Measurements from ENCODE around the gene C10orf90.

The C10orf90 gene

GRCh38 chr10:126696684-126697083, 26.2 kb upstream of the C10orf90 start:
- TF ChIP-seq EZH2phosphoT487 (conservative IDR thresholded peaks at IDR 0.05; ENCODE audit: low read length): no peak
- TF ChIP-seq, protein P1, sequence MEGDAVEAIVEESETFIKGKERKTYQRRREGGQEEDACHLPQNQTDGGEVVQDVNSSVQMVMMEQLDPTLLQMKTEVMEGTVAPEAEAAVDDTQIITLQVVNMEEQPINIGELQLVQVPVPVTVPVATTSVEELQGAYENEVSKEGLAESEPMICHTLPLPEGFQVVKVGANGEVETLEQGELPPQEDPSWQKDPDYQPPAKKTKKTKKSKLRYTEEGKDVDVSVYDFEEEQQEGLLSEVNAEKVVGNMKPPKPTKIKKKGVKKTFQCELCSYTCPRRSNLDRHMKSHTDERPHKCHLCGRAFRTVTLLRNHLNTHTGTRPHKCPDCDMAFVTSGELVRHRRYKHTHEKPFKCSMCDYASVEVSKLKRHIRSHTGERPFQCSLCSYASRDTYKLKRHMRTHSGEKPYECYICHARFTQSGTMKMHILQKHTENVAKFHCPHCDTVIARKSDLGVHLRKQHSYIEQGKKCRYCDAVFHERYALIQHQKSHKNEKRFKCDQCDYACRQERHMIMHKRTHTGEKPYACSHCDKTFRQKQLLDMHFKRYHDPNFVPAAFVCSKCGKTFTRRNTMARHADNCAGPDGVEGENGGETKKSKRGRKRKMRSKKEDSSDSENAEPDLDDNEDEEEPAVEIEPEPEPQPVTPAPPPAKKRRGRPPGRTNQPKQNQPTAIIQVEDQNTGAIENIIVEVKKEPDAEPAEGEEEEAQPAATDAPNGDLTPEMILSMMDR (IDR thresholded peaks at IDR 0.05; ENCODE audit: insufficient read depth, low read length, poor library complexity, severe bottlenecking): no peak
- Histone ChIP-seq H3K9me2 (replicated peaks; ENCODE audit: insufficient read depth, low read length) (no peaks in the 10 kb centered on the region), H3K9me3 (ENCODE audit: insufficient read depth, low read length) (no peaks in the 10 kb centered on the region), H4K20me1 (ENCODE audit: low read depth, low read length) (no peaks in the 10 kb centered on the region), H3K27me3 (ENCODE audit: low read length) (no peaks in the 10 kb centered on the region), H3K27ac (ENCODE audit: low read depth, low read length) (no peak overlapping the region), H3K36me3 (ENCODE audit: low read length) (no peaks in the 10 kb centered on the region), H3K4me2 (ENCODE audit: low read depth, low read length, poor library complexity, severe bottlenecking) (no peak overlapping the region), H3F3A (ENCODE audit: insufficient read depth) (no peaks in the 10 kb centered on the region), H2AFZ (ENCODE audit: low read depth, low read length, severe bottlenecking) (no peak overlapping the region), H3K9ac (ENCODE audit: low read length) (no peak overlapping the region), H3K79me2 (ENCODE audit: insufficient read depth, low read length) (no peaks in the 10 kb centered on the region), H3K4me3 (ENCODE audit: insufficient read depth, low read length, poor library complexity, severe bottlenecking) (no peak overlapping the region)

DNA sequence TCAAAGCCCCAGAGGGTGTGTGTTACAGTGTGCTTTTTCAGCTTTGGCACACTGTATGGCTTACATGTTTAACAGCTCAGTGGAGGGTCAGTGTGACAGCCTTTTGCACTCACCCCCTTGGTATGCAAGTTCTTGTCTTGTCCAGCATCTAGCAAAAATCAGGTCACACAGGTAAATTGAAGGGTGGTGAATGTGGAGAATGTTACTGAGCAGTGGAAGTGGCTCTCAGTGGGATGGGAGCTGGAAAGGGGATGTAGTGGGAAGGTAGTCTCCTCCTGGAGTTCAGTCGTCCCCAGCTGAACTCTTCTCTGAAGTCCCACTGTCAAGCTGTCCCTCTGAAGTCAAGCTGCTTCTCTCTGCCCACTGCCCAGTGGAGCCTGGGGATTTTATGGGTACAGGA, 21.0 kb upstream of the C10orf90 start:
- Histone ChIP-seq H3K9me2 (replicated peaks; ENCODE audit: insufficient read depth, low read length) (no peaks in the 10 kb centered on the region), H3K4me2 (ENCODE audit: low read depth, low read length, poor library complexity, severe bottlenecking) (no peak overlapping the region), H3K79me2 (ENCODE audit: insufficient read depth, low read length) (no peaks in the 10 kb centered on the region), H3K27me3 (ENCODE audit: low read length) (no peaks in the 10 kb centered on the region), H3F3A (ENCODE audit: insufficient read depth) (no peaks in the 10 kb centered on the region), H3K27ac (ENCODE audit: low read depth, low read length) (no peak overlapping the region), H3K9me3 (ENCODE audit: insufficient read depth, low read length) (no peaks in the 10 kb centered on the region), H2AFZ (ENCODE audit: low read depth, low read length, severe bottlenecking) (no peak overlapping the region), H3K9ac (ENCODE audit: low read length) (no peak overlapping the region), H3K36me3 (ENCODE audit: low read length) (no peaks in the 10 kb centered on the region), H4K20me1 (ENCODE audit: low read depth, low read length) (no peaks in the 10 kb centered on the region), H3K4me3 (ENCODE audit: insufficient read depth, low read length, poor library complexity, severe bottlenecking) (no peak overlapping the region)
- TF ChIP-seq, protein P1 (IDR thresholded peaks at IDR 0.05; ENCODE audit: insufficient read depth, low read length, poor library complexity, severe bottlenecking): no peak
- TF ChIP-seq EZH2phosphoT487 (conservative IDR thresholded peaks at IDR 0.05; ENCODE audit: low read length): no peak

- H3K36me3 ChIP-seq (ENCODE audit: low read length): no peaks in the 10 kb centered on the region
- no peaks in the 10 kb centered on the region for H3K9me3 ChIP-seq (ENCODE audit: insufficient read depth, low read length)
- H3F3A ChIP-seq (ENCODE audit: insufficient read depth): no peaks in the 10 kb centered on the region
- no peaks in the 10 kb centered on the region for H3K27me3 ChIP-seq (ENCODE audit: low read length)
- no peak overlapping the region for H3K4me2 ChIP-seq (ENCODE audit: low read depth, low read length, poor library complexity, severe bottlenecking)
- no peaks in the 10 kb centered on the region for H3K79me2 ChIP-seq (ENCODE audit: insufficient read depth, low read length)
- H3K9me2 ChIP-seq (replicated peaks; ENCODE audit: insufficient read depth, low read length): no peaks in the 10 kb centered on the region
- no peak overlapping the region for H2AFZ ChIP-seq (ENCODE audit: low read depth, low read length, severe bottlenecking)
- H3K9ac ChIP-seq (ENCODE audit: low read length): no peak overlapping the region
- no peaks in the 10 kb centered on the region for H4K20me1 ChIP-seq (ENCODE audit: low read depth, low read length)
- no peak overlapping the region for H3K4me3 ChIP-seq (ENCODE audit: insufficient read depth, low read length, poor library complexity, severe bottlenecking)
- H3K27ac ChIP-seq (ENCODE audit: low read depth, low read length): no peak overlapping the region
- TF ChIP-seq, protein P1 (IDR thresholded peaks at IDR 0.05; ENCODE audit: insufficient read depth, low read length, poor library complexity, severe bottlenecking): no peak
- TF ChIP-seq EZH2phosphoT487 (conservative IDR thresholded peaks at IDR 0.05; ENCODE audit: low read length): no peak
Observed at GRCh38 chr10:126690534-126690933, 20.0 kb upstream of the C10orf90 start.

Data from SU-DHL-6 (cell line).